Measurements from ENCODE around the gene FAM219B.
A peak's percentile ranks its signal among the peaks of the same experiment; 100 is the strongest.
"Not testable (repeated sequence)": the region's sequence is repeated elsewhere in the genome, so short reads cannot be mapped to it uniquely, and the experiment has no call there.

FAM219B gene

DNA sequence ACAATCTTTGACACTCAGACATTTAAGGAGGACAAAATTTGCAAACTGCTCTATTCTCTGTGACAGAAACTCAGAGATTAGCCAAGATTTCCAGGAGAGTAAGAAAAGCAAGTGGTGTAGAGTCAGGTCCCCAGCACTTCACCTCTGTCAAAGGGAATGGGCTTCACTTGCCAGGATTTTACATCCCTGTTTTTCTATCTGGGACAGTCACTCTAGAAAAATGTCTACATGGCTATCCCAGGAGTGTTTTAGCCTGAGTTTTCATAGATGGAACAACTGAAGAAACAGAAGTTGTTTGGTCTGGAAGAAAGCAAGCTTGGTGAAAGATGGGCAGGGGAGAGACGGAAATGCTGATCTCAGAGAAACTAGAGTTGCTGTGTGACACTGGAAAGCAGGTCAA lies 3.0 kb downstream of the FAM219B start:
- no peak for DNase-seq (ENCODE audit: low spot score)

GRCh38 chr15:74902295-74903075 lies 4.2 kb downstream of the FAM219B start:
- DNase-seq (ENCODE audit: low spot score) = no peak

- peak; percentile 60 for DNase-seq (ENCODE audit: low spot score)
Measured at GRCh38 chr15:74901612-74902063, 5.0 kb downstream of the FAM219B start.

- no peak for DNase-seq (ENCODE audit: low spot score)
Measured at GRCh38 chr15:74897300-74897701, 9.3 kb downstream of the FAM219B start.

DNA sequence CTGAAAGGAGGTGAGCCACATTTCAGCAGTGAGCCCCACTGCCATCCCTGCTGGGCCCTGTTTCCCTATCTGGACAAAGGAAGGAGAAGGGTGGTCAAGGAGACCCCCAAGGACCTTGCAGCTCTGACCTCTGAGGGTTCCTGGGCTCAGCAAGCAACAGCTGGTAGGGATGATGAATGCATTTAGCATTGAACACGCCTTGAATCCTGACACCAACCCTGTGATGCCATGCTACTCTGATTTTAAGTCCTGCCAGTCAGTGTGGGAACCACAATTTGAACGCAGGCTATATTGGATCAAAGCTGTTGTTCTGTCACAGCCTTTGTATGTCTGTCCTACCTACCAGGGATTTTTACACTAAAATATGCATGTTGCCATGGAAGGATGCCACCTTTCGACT lies 10.3 kb downstream of the FAM219B start:
- DNase-seq (ENCODE audit: low spot score) = no peak

DNA sequence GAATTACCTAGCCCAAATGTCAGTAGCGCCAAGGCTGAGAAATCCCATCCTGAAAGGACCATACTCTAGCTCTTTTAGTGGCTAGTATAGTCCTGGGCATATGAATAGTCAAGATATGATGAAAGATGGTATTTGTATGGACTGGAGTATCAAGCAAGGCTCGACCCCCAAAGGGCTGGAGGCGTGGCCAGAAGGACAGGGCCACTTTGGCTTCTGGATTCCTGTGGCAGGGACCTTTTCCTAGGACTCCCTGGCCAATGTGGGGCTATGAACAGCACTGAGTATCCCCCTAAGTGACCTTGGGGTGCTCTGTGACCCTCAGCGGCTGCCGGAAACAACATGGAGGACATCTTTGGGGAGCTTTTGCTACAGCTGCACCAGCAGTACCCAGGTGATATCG lies 10.8 kb downstream of the FAM219B start:
- no peak for DNase-seq (ENCODE audit: low spot score)

GRCh38 chr15:74894383-74894782 lies 12.3 kb downstream of the FAM219B start:
- DNase-seq (ENCODE audit: low spot score) = not testable (repeated sequence)

DNA sequence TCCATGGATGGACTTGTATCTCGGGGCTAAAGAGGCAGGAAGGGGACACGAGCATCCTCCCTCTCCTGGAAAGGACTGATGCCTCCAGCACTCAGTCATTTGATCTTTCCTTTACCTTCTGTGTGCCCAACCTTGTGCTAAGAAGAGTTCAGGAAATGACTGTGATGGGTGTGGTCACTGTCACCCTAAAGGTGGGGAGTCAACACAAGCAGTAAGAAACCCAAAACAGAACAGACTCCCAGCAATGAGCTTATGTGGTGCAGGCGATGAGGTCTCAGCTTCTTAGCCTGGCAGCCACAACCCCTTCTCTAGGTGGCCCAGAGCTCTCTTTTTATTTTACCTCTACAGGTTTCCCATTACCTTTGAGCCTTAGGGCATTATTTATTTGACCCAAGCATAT lies 13.0 kb downstream of the FAM219B start:
- DNase-seq (ENCODE audit: low spot score) = no peak

DNA sequence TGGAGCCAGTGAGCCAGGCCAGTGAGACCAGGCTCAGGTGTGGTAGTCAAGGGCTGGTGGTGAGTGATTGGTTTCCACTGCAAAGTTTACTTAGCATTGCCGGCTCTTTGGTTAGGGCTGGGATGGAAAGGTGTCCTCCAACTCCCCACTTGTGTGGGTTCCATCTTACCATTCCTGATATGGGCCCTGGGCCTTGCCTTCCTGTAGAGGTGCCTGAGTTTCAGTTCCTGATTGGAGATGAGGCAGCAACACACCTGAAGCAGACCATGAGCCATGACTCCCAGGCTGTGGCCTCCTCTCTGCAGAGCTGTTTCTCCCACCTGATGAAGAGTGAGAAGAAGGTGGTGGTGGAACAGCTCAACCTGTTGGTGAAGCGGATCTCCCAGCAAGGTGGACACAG lies 13.7 kb downstream of the FAM219B start:
- DNase-seq (ENCODE audit: low spot score) = no peak

DNA sequence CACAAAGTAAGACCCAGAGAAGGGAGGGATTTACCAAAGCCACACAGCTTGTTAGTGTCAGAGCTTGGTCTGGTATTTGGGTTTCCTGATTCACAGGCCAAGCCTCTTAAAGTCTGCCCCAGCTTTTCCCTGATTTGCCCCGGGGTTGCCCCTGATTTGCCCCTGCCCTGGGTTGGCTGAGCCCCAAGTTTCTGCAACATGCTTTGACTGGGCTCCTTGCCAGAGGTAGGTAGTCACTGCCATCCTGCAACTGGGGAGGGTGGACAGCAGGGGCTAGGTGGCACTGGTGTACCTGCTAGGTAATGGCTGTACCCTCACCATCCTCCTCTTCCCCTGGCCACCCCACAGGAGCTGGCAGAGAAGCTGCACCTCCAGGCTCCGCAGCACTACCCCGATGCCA lies 14.3 kb downstream of the FAM219B start:
- DNase-seq (ENCODE audit: low spot score) = no peak

DNA sequence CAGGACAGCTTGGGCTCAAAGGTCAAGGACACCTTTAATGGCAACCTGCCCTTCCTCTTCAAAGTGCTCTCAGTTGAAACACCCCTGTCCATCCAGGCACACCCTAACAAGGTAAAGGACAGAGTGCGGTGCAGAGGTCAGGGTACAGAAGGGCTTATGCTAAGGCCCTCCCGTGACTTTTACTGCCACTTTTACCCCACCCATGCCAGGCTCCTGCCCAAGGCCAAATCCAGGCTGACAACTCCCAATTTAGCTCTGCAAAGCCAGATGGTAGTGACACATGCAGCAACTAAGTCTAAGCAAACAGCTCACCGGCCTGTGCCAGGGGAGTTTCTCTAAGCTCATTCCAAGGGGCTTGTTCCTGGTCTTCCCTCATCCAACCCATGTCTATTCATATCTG lies 15.2 kb downstream of the FAM219B start:
- no peak for DNase-seq (ENCODE audit: low spot score)

DNA sequence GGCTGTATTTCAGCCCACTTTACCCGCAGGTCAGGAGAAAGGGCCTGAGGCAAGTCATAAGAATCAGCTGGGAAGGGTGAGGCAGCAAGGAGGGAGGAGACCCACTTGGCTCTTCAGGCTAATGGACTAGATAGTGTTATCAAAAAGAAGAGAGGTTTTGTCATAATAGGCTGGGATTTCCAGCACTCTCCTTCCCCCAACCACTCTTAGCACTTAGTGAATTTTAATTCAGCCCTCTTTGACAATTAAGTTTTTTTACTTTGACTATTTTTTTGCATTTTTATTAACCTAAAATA lies 16.0 kb downstream of the FAM219B start:
- DNase-seq (ENCODE audit: low spot score) = no peak

DNA sequence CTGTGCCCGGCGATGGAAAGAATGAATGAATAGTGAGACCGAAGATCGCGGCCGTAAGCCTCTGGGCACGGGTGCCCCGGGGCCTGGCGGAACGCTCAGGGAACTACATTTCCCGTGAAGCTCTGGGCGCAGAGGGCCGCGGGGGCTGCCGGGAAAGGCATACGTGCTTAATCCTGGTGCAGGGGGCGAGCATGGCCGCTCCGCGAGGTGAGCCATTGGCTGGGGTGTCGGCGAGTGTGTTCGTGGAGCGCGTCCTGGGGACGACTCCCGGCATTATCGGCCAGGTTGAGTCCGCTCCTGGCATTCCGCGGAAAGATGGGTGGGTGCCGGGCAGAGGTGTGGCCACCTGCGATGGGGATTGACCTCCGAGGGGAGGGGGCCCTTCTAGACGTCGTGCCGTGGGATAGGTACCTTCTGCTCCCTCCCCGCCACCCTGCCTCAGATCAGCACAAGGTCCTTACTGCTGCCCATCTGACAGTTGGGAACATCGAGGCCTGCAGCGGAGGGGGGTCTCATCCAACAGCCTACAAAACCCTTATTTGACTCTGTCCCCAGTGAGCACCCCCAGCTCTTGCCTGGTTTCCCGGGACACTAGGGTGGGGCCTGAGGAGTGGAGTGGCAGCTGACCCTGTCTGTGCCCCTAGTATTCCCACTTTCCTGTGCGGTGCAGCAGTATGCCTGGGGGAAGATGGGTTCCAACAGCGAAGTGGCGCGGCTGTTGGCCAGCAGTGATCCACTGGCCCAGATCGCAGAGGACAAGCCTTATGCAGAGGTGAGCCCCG lies 16.6 kb downstream of the FAM219B start, which contains the start of gene MPI:
MPI (plus strand) TSS at position 160 of the 782 bp plus-strand sequence; CDS start at position 192, 32 bp downstream.
- DNase-seq (ENCODE audit: low spot score) = peak; percentile 94

DNA sequence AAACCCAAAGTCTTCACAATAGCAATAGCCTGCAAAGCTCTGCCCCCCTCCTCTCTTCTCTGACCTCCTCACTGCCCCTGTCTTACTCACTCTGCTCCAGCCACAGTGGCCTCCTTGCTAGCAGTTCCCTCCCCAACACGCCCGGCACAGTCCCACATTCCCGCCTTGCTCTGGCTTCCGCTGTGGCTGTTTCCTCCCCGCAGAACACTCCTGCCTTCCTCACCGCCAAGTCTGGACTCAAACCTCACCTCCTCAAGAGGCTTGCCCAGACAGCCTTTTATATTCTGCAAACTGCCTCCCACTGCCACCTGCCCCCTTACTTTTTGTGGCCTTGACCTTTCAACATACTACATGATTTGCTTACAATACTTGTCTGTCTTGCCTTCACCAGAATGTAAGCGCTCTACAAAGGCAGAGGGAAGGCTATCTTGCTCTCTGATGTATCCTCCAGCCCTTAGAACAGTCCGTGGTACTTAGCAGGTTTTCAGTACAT lies 17.2 kb downstream of the FAM219B start:
- DNase-seq (ENCODE audit: low spot score) = peak; percentile 62

- DNase-seq (ENCODE audit: low spot score) = no peak
Measured at GRCh38 chr15:74888716-74889115, 17.9 kb downstream of the FAM219B start.

GRCh38 chr15:74887537-74888193 lies 19.0 kb downstream of the FAM219B start:
- not testable (repeated sequence) for DNase-seq (ENCODE audit: low spot score)

DNA sequence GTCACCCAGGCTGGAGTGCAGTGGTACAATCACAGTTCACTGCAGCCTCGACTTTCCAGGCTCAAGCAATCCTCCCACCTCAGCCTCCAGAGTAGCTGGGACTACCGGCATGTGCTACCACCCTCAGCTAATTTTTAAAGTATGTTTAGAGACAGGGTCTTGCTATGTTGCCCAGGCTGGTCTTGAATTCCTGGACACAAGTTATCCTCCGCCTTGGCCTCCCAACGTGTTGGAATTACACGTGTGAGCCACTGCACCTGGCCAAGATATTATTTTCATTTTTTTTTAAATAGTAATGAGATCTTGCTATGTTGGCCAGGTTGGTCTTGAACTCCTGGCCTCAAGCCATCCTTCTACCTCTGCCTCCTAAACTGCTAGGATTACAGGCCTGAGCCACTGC lies 21.2 kb downstream of the FAM219B start:
- no peak for DNase-seq (ENCODE audit: low spot score)

DNA sequence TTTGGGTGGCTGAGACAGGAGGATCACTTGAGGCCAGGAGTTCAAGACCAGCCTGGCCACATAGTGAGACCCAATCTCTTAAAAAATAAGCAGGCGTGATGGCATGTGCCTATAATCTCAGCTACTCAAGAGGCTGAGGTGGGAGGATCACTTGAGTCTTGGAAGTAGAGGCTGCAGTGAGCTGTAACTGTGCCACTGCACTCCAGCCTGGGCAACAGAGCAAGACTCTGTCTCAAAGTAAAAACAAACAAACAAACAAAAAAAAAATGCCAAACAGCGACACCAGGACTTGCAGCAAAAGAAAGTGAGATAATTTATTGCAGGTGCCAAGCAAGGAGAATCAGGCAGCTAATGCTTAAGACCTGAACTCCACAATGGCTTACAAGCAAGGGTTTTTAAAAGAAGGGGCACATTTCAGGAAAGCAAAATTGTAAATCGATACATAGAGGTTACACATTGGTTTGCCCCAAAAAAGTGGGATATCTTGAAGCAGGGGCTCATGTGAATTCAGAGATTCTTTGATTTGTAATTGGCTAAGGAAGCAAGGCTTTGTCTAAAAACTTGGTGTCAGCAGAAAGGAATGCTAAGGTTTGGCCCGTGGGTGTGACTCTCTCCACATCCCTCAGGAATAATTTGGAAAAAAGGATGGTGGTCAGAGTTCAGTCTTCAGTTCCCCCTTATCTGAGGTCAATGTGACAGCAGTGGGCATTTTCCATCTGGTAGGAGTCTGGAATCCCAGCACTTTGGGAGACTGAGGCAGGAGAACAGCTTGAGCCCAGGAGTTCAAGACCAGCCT lies 22.0 kb downstream of the FAM219B start:
- no peak for DNase-seq (ENCODE audit: low spot score)

DNA sequence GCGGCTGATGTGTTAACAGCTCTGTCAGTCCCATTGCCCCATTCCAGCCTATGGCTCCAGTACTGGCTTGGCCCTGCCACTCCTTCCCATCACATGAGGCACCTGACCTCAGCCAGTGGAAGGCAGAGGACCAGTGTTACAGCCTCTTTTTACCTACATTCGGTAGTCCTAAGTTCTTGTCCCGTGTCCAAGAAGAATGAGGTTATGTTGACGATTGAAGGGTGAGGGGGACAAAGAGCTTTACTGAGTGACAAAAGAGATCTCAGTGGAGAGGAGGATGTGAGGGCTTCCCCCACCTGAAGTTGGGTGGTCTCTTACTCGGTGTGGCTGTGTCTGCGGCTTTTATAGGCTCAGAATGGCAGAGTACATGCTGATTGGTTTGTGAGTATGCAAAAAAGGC lies 24.1 kb downstream of the FAM219B start:
- no peak for DNase-seq (ENCODE audit: low spot score)

GRCh38 chr15:74878273-74878672 lies 28.4 kb downstream of the FAM219B start:
- DNase-seq (ENCODE audit: low spot score) = no peak

DNA sequence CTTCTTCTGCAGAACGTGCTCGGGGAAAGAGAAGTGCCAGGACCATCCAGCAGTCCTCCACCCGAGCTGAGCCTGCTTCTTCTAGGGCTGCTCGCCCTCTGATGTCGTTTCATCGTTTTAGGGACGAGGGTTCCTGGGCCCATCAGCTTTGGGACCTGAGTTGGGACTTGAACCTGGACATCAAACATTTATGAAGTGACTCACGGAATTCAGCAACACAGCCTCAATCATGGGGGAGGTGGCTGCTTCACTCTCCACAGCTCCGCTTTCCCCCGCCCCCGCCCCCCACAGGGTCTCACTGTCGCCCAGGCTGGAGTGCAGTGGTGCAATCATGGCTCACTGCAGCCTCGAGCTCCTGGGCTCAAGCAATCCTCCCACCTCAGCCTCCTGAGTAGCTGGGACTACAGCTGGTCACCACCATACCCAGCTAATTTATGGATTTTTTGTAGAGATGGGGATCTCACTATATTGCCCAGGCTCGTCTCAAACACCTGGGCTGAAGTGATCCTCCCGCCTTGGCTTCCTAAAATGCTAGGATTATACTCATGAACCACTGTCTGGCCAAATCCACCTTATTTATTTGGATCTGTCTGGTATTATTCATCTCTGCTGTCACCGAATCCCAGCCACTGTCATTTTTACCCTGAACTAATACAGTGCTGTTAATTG lies 32.8 kb downstream of the FAM219B start:
- no peak for DNase-seq (ENCODE audit: low spot score)

Data from ecto neural progenitor cell (in vitro differentiated cells).